Measurements from ENCODE around the gene MBLAC2.

DNA sequence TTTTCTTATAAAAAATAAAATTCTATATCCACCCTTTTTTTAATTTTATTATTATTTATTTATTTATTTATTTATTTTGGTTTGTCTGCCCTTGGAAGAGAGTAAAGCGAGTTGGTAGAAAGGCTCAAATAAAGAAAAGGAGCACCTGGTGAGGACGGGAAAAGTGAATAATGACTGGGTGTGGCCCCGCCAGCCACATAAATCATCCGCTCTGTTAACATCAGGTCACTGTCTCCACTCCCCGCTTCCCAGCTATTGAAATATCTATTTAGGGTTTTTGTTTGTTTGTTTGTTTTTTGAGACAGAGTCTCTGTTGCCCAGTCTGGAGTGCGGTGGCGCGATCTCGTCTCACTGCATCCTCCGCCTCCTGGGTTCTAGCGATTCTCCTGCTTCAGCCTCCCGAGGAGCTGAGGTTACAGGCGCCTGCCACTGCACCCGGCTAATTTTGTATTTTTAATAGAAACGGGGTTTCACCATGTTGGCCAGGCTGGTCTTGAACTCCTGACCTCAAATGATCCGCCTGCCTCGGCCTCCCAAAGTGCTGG, 937 bp upstream of the MBLAC2 start:
- TF ChIP-seq EZH2phosphoT487 (IDR thresholded peaks at IDR 0.05; ENCODE audit: borderline replicate concordance, low read depth, low read length) = no peak
- TF ChIP-seq, protein P1, sequence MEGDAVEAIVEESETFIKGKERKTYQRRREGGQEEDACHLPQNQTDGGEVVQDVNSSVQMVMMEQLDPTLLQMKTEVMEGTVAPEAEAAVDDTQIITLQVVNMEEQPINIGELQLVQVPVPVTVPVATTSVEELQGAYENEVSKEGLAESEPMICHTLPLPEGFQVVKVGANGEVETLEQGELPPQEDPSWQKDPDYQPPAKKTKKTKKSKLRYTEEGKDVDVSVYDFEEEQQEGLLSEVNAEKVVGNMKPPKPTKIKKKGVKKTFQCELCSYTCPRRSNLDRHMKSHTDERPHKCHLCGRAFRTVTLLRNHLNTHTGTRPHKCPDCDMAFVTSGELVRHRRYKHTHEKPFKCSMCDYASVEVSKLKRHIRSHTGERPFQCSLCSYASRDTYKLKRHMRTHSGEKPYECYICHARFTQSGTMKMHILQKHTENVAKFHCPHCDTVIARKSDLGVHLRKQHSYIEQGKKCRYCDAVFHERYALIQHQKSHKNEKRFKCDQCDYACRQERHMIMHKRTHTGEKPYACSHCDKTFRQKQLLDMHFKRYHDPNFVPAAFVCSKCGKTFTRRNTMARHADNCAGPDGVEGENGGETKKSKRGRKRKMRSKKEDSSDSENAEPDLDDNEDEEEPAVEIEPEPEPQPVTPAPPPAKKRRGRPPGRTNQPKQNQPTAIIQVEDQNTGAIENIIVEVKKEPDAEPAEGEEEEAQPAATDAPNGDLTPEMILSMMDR (conservative IDR thresholded peaks at IDR 0.05; ENCODE audit: low read length) = no peak

All from OCI-LY7 (cell line).